Astrocyte (in vitro differentiated cells and primary cell): Measurements from ENCODE around the gene NOC2L. TPM values are rescaled to one million over a fixed set of nuclear protein-coding genes. Genes with fewer than 3 reads are reported as not detected.
A peak's percentile ranks its signal among the peaks of the same experiment; 100 is the strongest.

Source experiments
- DNase-seq: peaks from one replicate; pipeline ENCODE4 v3.0.0-alpha.2; 2010; ENCODE audit warnings: low read depth
- FAIRE-seq: peaks from 2 replicates; lab custom pipeline; 2011; peaks lifted over from hg19 to GRCh38; lab: Jason Lieb, UNC
- H2AFZ ChIP-seq: 2 replicates; pipeline ENCODE4 v1.6.0; 2012; ENCODE audit warnings: low read depth, low read length, inconsistent platforms
- H3K27ac ChIP-seq: 2 replicates; pipeline ENCODE4 v1.5.1; 2011; ENCODE audit warnings: low read depth, low read length, inconsistent platforms
- H3K27me3 ChIP-seq: 2 replicates; pipeline ENCODE4 v1.6.0; 2011; ENCODE audit warnings: low read length, inconsistent platforms; ENCODE audit not compliant: insufficient read depth
- H3K36me3 ChIP-seq: 2 replicates; pipeline ENCODE4 v1.5.1; 2011; ENCODE audit warnings: low read length, inconsistent platforms; ENCODE audit not compliant: insufficient read depth
- H3K4me1 ChIP-seq: 2 replicates; pipeline ENCODE4 v1.5.1; 2011; ENCODE audit warnings: low read length, inconsistent platforms; ENCODE audit not compliant: insufficient read depth
- H3K4me2 ChIP-seq: 2 replicates; pipeline ENCODE4 v1.6.0; 2012; ENCODE audit warnings: low read length, inconsistent platforms
- H3K4me3 ChIP-seq: 2 replicates; pipeline ENCODE4 v1.5.1; 2011; ENCODE audit warnings: low read depth, mild to moderate bottlenecking, low read length, inconsistent platforms; ENCODE audit not compliant: insufficient read depth
- H3K79me2 ChIP-seq: 2 replicates; pipeline ENCODE4 v1.6.0; 2012; ENCODE audit warnings: mild to moderate bottlenecking, low read length, inconsistent platforms; ENCODE audit not compliant: insufficient read depth
- H3K9ac ChIP-seq: 2 replicates; pipeline ENCODE4 v1.6.0; 2012; ENCODE audit warnings: mild to moderate bottlenecking, low read length, inconsistent platforms
- H3K9me3 ChIP-seq: 2 replicates; pipeline ENCODE4 v1.5.1; 2012; ENCODE audit warnings: low read depth, mild to moderate bottlenecking, low read length, inconsistent platforms; ENCODE audit not compliant: insufficient read depth
- H4K20me1 ChIP-seq: 2 replicates; pipeline ENCODE4 v1.6.0; 2012; ENCODE audit warnings: low read length, inconsistent platforms; ENCODE audit not compliant: insufficient read depth
- H3K27ac Mint-ChIP-seq: one replicate; pipeline ENCODE4 v1.8.0; 2021; ENCODE audit warnings: mild to moderate bottlenecking, mixed read lengths; ENCODE audit not compliant: unreplicated experiment
- H3K27me3 Mint-ChIP-seq: one replicate; pipeline ENCODE4 v1.8.0; 2021; ENCODE audit warnings: low read depth, mixed read lengths; ENCODE audit not compliant: unreplicated experiment
- H3K36me3 Mint-ChIP-seq: one replicate; pipeline ENCODE4 v1.8.0; 2021; ENCODE audit warnings: low read depth, mixed read lengths; ENCODE audit not compliant: unreplicated experiment
- H3K4me1 Mint-ChIP-seq: one replicate; pipeline ENCODE4 v1.8.0; 2021; ENCODE audit warnings: low read depth, mixed read lengths; ENCODE audit not compliant: unreplicated experiment
- H3K4me3 Mint-ChIP-seq: one replicate; pipeline ENCODE4 v1.8.0; 2021; ENCODE audit warnings: mild to moderate bottlenecking, moderate library complexity, mixed read lengths; ENCODE audit not compliant: unreplicated experiment
- H3K9me3 Mint-ChIP-seq: one replicate; pipeline ENCODE4 v1.8.0; 2021; ENCODE audit warnings: mild to moderate bottlenecking, mixed read lengths; ENCODE audit not compliant: unreplicated experiment
- CTCF ChIP-seq: IDR thresholded peaks from 2 replicates; pipeline ENCODE4 v1.5.1; 2011; ENCODE audit warnings: low read depth, mild to moderate bottlenecking, inconsistent platforms, low read length, moderate library complexity; ENCODE audit not compliant: insufficient read depth
- EZH2 ChIP-seq: IDR thresholded peaks from 2 replicates; pipeline ENCODE4 v1.6.1; 2012; ENCODE audit warnings: mild to moderate bottlenecking, low read length, inconsistent platforms; ENCODE audit not compliant: insufficient read depth
- total RNA-seq: library from RNA; stranded (reverse); gene quantifications from 2 replicates; pipeline ENCODE4 v1.2.1, GENCODE V29; 2021

Gene NOC2L
- total RNA-seq, 1 donor from 2014 or later = 91.4 TPM

GRCh38 chr1:941015-941587, 18.0 kb downstream of the NOC2L start:
- Mint-ChIP-seq H3K27ac (no peak overlapping the region), H3K27me3 (peaks cover 10% of the 10 kb centered on the region), H3K36me3 (peaks cover 5% of the 10 kb centered on the region), H3K9me3 (no peaks in the 10 kb centered on the region), H3K4me1 (peaks cover 6% of the 10 kb centered on the region), H3K4me3 (peak overlapping the region; percentile 72)
- Histone ChIP-seq H3K27me3 (no peaks in the 10 kb centered on the region), H3K4me1 (peaks cover 42% of the 10 kb centered on the region), H3K9ac (peak overlapping the region; percentile 36), H3K4me2 (peak overlapping the region; percentile 75), H3K4me3 (no peak overlapping the region), H4K20me1 (peaks cover 23% of the 10 kb centered on the region), H2AFZ (peak overlapping the region; percentile 26), H3K27ac (no peak overlapping the region), H3K9me3 (no peaks in the 10 kb centered on the region), H3K79me2 (no peaks in the 10 kb centered on the region), H3K36me3 (no peaks in the 10 kb centered on the region)
- DNase-seq (no peak), FAIRE-seq (no peak)
- TF ChIP-seq EZH2 (no peak), CTCF (no peak)

GRCh38 chr1:940107-941014, 18.7 kb downstream of the NOC2L start:
- no peak overlapping the region for H3K27ac Mint-ChIP-seq
- H3K4me1 ChIP-seq = peaks cover 44% of the 10 kb centered on the region
- FAIRE-seq (no peak), DNase-seq (peak; percentile 59)
- H3K36me3 ChIP-seq = no peaks in the 10 kb centered on the region
- H3K4me3 ChIP-seq = no peak overlapping the region
- no peaks in the 10 kb centered on the region for H3K9me3 ChIP-seq
- H3K79me2 ChIP-seq = no peaks in the 10 kb centered on the region
- peaks cover 6% of the 10 kb centered on the region for H3K4me1 Mint-ChIP-seq
- H3K27me3 Mint-ChIP-seq = peaks cover 16% of the 10 kb centered on the region
- peak overlapping the region; percentile 34 for H3K4me3 Mint-ChIP-seq
- H3K36me3 Mint-ChIP-seq = peaks cover 5% of the 10 kb centered on the region
- TF ChIP-seq CTCF (no peak), EZH2 (no peak)
- peaks cover 24% of the 10 kb centered on the region for H4K20me1 ChIP-seq
- H3K4me2 ChIP-seq = peak overlapping the region; percentile 75
- no peak overlapping the region for H3K27ac ChIP-seq
- H2AFZ ChIP-seq = peak overlapping the region; percentile 26
- H3K27me3 ChIP-seq = peaks cover 3% of the 10 kb centered on the region
- H3K9me3 Mint-ChIP-seq = no peaks in the 10 kb centered on the region
- H3K9ac ChIP-seq = peak overlapping the region; percentile 36
